ENCODE data around the gene PCDHA9.
A peak's percentile ranks its signal among the peaks of the same experiment; 100 is the strongest.
"Not testable (repeated sequence)": the region's sequence is repeated elsewhere in the genome, so short reads cannot be mapped to it uniquely, and the experiment has no call there.

The PCDHA9 gene, protein sequence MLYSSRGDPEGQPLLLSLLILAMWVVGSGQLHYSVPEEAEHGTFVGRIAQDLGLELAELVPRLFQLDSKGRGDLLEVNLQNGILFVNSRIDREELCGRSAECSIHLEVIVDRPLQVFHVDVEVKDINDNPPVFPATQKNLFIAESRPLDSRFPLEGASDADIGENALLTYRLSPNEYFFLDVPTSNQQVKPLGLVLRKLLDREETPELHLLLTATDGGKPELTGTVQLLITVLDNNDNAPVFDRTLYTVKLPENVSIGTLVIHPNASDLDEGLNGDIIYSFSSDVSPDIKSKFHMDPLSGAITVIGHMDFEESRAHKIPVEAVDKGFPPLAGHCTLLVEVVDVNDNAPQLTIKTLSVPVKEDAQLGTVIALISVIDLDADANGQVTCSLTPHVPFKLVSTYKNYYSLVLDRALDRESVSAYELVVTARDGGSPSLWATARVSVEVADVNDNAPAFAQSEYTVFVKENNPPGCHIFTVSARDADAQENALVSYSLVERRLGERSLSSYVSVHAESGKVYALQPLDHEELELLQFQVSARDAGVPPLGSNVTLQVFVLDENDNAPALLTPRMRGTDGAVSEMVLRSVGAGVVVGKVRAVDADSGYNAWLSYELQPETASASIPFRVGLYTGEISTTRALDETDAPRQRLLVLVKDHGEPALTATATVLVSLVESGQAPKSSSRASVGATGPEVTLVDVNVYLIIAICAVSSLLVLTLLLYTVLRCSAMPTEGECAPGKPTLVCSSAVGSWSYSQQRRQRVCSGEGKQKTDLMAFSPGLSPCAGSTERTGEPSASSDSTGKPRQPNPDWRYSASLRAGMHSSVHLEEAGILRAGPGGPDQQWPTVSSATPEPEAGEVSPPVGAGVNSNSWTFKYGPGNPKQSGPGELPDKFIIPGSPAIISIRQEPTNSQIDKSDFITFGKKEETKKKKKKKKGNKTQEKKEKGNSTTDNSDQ

GRCh38 chr5:140848139-140849102 lies at the start of gene PCDHA9:
PCDHA9 (plus strand) TSS chr5:140848382; CDS start chr5:140848496, 114 bp downstream.
- not testable (repeated sequence) for H3K4me3 ChIP-seq (ENCODE audit: low read depth, low read length)

DNA sequence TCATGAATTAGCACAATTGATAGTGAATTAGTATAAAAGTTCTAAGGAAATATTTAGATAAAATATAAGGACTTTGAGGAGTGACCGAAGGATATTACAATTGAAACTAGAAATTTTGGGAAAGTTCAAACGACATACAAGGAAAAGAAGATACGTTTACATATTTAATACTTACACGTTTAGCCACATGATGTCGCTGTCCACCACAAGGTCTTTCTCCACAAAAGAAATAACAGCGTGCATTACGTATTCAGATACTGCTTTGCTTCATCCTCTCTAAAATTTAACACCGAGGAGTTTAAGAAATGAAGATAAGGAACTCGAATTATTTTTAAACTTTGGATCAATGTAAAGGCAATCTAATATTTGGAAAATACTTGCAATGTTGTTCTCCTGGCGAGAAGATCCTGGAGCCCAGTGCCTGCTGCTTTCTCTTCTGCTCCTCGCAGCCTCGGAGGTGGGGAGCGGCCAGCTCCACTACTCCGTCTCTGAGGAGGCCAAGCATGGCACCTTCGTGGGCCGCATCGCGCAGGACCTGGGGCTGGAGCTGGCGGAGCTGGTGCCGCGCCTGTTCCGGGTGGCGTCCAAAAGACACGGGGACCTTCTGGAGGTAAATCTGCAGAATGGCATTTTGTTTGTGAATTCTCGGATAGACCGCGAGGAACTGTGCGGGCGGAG lies 47.2 kb upstream of the PCDHA9 start, which contains the start of gene PCDHA3:
Gene PCDHA3, plus strand, starts transcription at position 242 of the 678 bp plus-strand sequence.
- H3K4me3 ChIP-seq (ENCODE audit: low read depth, low read length) = no peak within 1 kb of the TSS
- TF ChIP-seq CTCF (IDR thresholded peaks at IDR 0.05; ENCODE audit: borderline replicate concordance, insufficient read depth, low read depth, low read length) = no peak

GRCh38 chr5:140801494-140801841 lies 46.7 kb upstream of the PCDHA9 start:
- no peak overlapping the region for H3K4me3 ChIP-seq (ENCODE audit: low read depth, low read length)
- TF ChIP-seq CTCF (IDR thresholded peaks at IDR 0.05; ENCODE audit: borderline replicate concordance, insufficient read depth, low read depth, low read length) = no peak

DNA sequence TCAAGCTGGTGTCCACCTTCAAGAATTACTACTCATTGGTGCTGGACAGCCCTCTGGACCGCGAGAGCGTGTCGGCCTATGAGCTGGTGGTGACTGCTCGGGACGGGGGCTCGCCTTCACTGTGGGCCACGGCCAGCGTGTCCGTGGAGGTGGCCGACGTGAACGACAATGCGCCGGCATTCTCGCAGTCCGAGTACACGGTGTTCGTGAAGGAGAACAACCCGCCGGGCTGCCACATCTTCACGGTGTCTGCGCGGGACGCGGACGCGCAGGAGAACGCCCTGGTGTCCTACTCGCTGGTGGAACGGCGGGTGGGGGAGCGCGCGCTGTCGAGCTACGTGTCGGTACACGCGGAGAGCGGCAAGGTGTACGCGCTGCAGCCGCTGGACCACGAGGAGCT lies 45.8 kb upstream of the PCDHA9 start:
- H3K4me3 ChIP-seq (ENCODE audit: low read depth, low read length) = not testable (repeated sequence)

- H3K4me3 ChIP-seq (ENCODE audit: low read depth, low read length) = no peak overlapping the region
- no peak for TF ChIP-seq CTCF (IDR thresholded peaks at IDR 0.05; ENCODE audit: borderline replicate concordance, insufficient read depth, low read depth, low read length)
These were observed 45.4 kb upstream of the PCDHA9 start for GRCh38 chr5:140802781-140803271.

- peak; percentile 24; the same call in 1 of the 2 replicates for TF ChIP-seq CTCF (IDR thresholded peaks at IDR 0.05; ENCODE audit: borderline replicate concordance, insufficient read depth, low read depth, low read length)
These were observed 41.1 kb upstream of the PCDHA9 start, which contains the start of gene PCDHA4 for GRCh38 chr5:140806834-140807775. PCDHA4 (plus strand) TSS chr5:140807068.

GRCh38 chr5:140808241-140808888 lies 39.8 kb upstream of the PCDHA9 start:
- H3K4me3 ChIP-seq (ENCODE audit: low read depth, low read length) = not testable (repeated sequence)

More at GRCh38 chr5:140806834-140807775, 41.1 kb upstream of the PCDHA9 start, which contains the start of gene PCDHA4:
- no peak within 1 kb of the TSS for H3K4me3 ChIP-seq (ENCODE audit: low read depth, low read length)
